Activated CD8-positive, alpha-beta memory T cell treated with anti-CD3 and anti-CD28 coated beads, Interleukin-2, amount 50 U/mL, for 1 hour (primary cell): ENCODE data around the gene TXNL4A.
"Not testable (repeated sequence)": the region's sequence is repeated elsewhere in the genome, so short reads cannot be mapped to it uniquely, and the experiment has no call there.

Source experiments
- DNase-seq: peaks from one replicate; pipeline ENCODE4 v3.0.0-alpha.2; 2020; ENCODE audit errors: extremely low read depth

Gene TXNL4A

DNA sequence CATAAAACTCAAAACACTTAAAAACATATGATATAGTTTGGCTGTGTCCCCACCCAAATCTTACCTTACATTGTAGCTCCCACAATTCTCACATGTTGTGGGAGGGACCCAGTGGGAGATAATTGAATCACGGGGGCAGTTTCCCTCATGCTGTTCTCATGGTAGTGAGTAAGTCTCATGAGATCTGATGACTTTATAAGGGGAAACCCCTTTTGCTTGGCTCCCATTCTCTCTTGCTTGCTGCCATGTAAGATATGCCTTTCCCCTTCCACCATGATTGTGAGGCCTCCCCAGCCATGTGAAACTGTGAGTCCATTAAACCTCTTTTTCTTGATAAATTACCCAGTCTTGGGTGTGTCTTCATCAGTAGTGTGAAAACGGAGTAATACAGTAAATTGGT, 11.3 kb upstream of the TXNL4A start:
- DNase-seq: not testable (repeated sequence)

GRCh38 chr18:79991494-79991893, 3.1 kb upstream of the TXNL4A start:
- DNase-seq: no peak

DNA sequence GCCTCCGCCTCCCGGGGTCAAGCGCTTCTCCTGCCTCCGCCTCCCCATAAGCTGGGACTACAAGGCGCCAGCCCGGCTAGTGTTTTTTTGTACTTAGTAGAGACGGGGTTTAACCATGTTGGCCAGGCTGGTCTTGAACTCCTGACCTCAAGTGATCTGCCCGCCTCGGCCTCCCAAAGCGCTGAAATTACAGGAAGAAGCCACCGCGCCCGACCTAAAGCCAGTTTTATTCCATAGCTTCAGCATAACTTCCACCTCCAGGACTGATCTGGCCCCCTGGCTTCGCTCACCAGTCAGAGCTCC, 783 bp upstream of the TXNL4A start:
- DNase-seq: no peak

- no peak for DNase-seq
These were observed 302 bp downstream of the TXNL4A start for GRCh38 chr18:79988071-79988450.

GRCh38 chr18:79987566-79987965, 797 bp downstream of the TXNL4A start:
- no peak for DNase-seq

DNA sequence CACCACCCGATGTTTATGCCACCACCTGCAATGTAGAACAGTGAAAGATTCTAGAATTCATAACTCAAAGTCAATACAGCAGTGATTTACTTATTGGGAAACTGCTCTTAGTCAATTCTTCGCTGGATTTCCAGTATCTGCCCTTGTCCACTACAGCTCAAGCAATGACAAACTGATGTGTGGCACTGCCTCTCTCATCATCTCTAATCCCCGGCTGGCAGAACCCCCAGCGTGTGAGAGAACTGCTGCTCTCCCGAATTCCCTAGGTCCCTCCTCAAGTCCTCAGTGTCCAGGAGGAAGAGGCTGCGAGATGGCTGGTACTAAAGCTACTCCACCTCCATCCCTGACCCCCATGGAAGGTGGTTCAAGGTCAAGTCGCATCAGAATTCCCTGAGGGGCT, 1.6 kb downstream of the TXNL4A start:
- DNase-seq: no peak

GRCh38 chr18:79985172-79985571, 3.2 kb downstream of the TXNL4A start:
- DNase-seq: no peak

- no peak for DNase-seq
These were observed 4.6 kb downstream of the TXNL4A start for GRCh38 chr18:79983793-79984192.

DNA sequence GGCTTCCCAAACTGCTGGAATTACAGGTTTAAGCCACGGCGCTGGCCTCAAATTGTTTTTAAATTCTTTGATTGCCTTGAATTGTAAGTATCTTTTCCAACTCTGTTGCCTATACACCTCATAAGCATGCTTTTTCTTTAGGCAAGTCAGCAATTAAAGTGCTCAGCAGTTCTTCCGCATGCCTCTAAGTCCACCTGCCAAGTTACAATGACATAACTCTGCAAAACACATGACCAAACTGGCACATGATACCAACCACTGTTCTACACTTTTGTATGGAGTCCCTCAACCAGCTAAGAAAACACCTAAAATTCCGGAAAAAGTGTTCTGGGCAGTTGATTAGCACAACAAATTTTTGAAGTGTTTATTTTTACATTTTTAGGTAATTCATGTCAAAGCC, 5.1 kb downstream of the TXNL4A start:
- no peak for DNase-seq

GRCh38 chr18:79982736-79983135, 5.6 kb downstream of the TXNL4A start:
- DNase-seq: no peak

DNA sequence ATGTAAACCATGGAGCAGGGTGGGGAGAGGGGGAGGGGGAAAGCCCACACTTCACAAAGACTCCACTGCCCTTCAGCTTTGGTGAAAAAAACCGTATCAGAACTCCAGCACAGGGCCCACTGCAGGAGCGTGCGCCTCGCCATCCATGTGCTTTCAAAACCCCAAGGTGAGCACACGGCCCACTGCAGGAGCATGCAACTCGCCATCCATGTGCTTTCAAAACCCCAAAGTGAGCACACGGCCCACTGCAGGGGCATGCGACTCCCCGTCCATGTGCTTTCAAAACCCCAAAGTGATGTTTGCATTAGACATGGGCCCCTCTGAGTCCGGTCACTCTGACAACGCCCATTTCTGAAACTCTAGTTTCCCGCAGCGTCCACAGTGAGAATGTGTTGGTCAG, 7.8 kb downstream of the TXNL4A start:
- no peak for DNase-seq

- DNase-seq: no peak
These were observed 8.5 kb downstream of the TXNL4A start for GRCh38 chr18:79979843-79980242.

DNA sequence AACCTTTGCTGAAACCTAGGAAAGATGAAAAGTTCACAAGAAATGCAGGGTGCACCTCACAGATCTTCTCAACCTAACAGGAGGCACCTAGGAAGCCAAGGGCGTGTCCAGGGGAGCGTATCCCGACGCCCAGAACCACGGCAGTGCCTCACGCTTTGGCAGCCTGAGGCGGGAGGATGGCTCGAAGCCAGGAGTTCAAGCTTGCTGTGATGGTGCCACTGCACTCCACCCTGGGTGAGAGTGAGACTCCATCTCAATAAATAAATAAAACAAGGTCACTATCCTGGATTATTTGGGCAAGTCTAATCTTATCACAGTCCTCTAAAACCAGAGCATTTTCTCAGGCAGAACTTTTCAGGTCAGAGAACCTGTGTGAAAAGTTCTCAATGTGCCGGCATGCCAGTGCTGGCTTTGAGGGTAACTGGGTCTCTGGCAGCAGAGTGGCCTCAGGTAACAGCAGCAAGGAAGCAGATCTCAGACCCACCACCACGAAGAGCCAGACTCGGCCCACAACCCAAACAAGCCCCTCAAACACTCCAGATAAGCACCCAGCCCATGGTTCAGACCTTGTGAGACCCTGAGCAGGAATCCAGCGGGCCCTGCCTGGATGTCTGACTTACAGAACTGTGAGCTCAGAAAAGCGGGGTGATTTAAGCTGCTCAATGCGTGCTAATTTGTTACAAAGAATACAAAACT, 12.2 kb downstream of the TXNL4A start:
- DNase-seq: no peak

DNA sequence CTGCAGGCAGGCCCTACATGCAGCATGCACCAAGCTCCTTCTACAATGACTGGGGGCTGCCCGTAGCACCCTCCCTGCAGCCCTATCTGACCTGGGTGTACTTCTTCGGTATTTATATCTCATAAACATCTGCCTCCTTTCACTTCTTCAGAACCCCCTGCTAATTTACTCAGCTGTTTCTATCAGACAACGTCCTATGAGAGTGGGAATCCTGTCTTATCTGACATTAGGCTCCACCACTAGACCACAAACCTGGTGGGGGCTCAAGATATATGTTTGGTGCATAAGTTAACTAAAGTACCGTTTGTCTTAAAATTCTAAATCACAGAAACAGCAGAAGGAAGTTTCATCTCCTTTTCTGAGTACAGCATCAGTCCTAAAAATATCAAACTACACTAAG, 13.3 kb downstream of the TXNL4A start:
- DNase-seq: no peak

DNA sequence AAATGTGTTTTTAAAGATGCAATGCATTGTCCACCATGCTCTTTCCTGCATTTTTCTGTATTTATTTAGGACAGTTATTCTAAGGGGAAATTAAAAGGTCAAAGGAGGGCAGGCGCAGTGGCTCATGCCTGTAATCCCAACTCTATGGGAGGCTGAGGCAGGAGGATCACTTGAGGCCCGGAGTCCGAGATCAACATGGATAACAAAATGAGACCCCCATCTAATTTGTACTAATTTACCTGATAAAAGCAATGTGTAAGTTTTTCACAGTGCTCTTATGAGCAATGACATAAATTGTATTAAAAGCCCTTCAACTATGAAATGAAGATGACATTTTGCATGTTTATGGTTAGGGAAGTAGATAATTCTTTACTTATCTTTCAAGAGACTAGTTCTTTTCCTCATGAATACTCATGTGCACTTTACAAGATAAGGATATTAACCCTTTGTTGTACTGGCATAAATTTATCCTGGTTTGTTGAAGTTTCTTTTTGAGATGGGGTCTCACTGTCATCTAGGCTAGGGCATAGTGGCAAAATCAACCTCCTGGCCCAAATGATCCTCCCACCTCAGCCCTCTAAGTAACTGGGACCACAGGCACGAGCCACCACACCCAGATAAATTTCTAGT, 14.2 kb downstream of the TXNL4A start:
- no peak for DNase-seq

- DNase-seq: no peak
These were observed 14.8 kb downstream of the TXNL4A start for GRCh38 chr18:79973517-79973916.

DNA sequence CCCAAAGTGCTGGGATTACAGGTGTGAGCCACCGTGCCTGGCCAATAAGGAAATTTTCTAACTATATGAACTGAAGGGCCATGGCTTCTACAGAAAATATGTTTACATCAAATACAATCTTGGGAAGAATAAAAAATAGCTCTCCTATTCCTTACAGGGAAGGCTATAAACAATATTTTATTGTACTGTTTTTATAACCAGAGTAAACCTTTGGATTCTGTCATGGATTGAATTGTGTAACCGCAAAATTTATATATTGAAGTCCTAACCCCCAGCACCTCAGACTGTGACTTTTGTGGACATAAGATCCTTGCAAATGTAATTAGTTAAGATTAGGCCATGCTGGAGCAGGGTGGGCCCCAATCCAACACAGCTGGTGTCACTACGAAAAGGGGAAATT, 15.6 kb downstream of the TXNL4A start:
- DNase-seq: no peak

GRCh38 chr18:79971986-79972385, 16.4 kb downstream of the TXNL4A start:
- DNase-seq: no peak

DNA sequence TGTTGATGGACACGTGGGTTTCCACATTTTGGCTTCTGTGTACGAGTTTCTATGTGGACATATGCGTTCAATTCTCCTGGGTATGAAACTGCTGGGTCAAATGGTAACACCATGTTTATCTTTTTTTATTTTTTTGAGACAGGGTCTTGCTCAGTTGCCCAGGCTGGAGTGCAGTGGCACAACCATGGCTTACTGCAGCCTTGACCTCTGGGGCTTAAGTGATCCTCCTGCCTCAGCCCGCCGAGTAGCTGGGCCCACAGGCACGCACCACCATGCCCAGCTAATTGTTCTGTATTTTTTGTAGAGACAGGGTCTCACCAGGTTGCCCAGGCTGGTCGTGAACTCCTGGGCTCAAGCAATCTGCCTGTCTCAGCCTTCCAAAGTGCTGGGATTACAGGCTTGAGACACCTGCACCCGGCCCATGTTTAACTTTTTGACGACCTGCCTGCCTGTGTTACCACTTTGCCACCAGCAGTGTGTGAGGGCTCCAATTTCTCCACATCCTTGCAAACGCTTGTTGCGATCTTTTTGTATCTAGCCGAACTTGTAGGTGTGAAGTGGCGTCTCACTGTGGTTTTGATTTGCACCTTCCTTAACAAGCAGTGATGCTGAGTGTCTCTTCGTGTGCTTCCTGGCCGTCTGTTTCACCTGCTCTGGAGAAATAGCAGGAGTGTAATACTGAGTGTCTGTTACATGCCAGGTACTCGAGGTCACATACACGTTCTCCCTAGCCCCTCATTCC, 17.0 kb downstream of the TXNL4A start:
- no peak for DNase-seq

DNA sequence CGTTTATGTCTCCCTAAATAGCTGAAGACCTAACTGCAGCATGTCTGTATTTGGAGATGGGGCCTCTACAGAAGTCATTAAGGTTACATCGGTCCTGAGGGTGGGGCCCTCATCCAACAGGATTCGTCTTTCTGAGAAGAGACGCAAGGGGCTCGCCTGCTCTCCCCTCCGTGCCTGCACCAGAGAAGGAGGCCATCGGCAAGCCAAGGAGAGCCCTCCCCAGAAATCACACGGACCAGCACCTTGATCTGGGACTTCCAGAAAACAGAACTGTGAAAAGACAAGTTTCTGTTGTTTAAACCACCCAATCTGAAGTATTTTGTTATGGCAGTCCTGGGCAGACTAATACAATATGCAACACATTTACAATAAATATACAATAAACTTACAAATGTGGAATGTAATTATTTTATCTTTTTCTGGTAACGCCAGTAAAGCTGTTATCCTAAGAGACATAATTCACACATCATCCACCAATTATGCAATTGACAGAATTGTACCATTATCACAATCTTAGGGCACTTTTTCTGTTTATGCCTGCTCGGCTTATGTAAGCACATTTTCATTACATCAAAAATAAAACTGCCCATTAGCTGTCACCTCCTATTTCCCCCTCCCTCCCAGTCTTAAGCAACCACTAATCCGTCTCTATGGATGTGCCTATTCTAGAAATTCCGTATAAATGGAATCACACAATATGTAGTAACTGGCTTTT, 17.8 kb downstream of the TXNL4A start:
- DNase-seq: no peak

DNA sequence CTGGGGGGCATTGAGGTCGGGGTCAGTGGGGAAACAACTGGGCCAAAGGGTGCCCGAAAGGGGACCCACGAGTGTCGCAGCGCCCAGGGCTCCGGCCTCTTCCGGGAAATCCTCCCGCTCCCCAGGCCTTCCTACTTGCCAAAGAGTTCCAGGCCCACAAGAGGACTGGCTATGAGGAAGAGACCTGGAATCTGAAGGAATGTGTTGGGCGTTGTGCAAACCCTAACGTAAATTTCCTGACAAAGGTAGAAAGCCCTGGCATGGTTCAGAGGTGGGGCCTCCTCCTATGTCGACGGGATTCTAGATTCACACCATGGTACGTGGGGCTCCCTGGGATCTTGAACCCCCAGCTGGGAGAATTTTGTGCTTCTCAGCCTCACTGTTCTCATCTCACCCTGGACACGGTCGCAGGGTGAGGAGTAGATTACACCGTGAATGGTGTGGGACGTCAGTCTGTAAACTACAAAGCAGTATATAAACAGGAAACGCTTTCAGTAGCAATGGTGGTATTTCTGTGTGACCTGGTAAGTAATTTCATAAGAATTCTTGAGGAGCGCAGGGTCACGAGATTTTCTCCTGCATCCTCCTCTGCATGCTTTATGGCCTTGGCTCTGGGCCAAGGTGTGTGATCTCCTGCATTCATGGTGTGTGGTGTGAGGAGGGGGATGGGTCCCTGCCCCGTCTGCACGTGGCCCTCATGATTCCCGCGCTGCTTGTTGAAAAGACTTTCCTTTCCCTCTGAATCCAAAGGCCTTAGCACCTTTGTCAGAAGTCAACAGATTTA, 23.1 kb downstream of the TXNL4A start:
- DNase-seq: no peak
